Activated CD8-positive, alpha-beta memory T cell treated with anti-CD3 and anti-CD28 coated beads, Interleukin-2, amount 50 U/mL, for 1 hour (primary cell): ENCODE data around the gene RPS27L.
"Not testable (repeated sequence)": the region's sequence is repeated elsewhere in the genome, so short reads cannot be mapped to it uniquely, and the experiment has no call there.

Experiments used
- DNase-seq: peaks from one replicate; pipeline ENCODE4 v3.0.0-alpha.2; 2020; ENCODE audit errors: extremely low read depth

The RPS27L gene

DNA sequence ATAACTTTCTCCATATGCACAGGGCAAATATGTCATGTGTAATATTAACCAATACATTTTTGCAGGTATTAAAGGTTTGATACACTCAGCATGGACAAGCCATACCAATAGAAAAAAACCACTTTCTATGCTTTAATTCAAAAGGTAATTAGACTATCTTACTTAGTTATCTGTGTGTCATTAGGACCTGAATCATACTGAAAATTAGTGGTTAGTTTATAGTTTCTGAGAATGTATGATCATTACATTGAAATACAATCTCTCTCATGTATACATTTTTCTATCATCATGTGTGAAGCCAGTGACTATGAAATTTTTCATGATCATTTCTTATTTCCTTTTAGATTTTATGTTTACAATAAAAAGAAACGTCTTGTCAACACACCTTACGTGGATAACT, 16.3 kb downstream of the RPS27L start:
- DNase-seq: no peak

DNA sequence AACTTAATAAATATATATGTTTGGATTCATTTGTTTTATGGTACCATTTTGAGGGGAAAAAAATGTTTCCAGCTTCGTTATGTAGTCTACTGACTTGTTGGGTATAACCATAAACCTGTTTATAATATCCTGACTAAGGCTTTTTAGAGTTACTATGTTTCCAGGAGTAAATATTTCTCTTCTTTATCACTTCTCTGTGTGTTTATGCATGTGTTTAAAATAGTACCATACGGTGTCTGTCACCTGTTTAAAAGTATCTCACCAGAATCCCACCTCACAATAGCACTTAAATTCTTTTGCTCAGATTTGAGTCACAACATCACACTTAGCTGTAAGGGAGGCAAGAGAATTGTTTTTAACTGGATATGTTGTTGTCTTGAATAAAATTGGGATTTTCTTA, 20.5 kb downstream of the RPS27L start:
- DNase-seq: no peak

DNA sequence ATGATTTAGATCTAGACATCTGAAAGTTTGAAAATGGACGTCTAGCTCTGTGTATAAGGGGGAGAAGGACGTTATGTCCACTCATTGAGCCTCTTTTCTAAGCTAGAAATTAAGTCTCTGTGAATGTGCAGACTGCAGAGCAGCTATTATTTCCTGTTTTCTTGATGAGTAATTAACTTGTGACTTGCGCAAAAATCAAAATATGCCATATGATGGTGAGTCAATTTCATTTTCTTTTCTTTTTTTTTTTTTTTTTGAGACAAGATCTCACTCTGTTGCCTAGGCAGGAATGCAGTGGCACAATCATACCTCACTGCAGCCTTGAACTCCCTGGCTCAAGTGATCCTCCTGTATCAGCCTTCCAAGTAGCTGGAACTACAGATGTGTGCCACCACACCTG, 21.5 kb downstream of the RPS27L start:
- DNase-seq: no peak

DNA sequence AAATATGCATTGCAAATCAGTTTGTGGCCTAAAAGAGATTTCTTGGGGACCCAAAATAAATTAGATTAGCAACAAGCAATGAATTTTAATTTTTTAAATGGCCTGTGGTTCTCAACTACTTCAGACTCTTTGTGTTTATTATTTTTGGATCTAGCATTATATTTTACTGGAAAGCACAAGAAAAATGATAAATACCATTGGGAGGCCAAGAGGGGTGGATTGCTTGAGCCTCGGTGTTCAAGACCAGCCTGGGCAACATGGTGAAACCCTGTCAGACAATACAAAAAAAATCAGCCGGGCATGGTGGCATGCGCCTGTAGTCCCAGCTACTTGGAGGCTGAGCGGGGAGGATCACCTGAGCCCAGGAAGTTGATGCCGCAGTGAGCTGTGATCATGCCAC, 22.0 kb downstream of the RPS27L start:
- DNase-seq: no peak

DNA sequence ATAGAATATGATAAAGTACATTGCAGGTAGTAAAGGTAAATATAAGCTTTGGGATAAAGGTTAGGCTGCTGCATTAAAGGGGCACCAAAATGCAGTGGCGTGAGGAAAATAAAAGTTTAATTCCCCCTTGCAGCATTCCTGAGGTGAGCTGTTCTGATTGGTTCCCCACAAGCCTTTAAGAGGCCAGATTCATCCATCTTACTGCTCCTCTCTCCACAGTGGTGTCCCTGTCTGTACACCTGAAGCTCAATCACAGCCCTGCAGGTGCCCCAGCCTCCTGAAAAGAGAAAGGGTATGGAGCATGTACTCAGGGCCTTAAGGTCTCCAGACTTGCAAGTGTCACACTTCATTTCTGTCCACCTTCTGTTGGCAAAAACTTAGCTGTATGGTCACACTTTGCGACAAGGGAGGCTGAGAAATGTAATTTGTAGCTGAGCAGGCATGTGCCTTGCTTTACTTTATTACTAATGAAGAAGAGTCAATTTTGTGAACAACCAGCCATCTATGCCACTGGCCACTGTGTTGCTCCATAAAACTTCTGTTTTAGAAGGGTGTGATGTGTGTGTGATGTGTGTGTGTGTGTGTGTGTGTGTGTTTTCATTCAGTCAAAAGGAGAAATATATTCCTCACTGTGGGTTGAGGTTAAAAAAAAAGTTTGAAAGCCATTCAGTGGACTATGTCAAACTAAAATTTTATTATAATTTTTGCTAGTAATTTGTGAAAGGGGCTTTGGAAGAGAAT, 22.9 kb downstream of the RPS27L start:
- no peak for DNase-seq

DNA sequence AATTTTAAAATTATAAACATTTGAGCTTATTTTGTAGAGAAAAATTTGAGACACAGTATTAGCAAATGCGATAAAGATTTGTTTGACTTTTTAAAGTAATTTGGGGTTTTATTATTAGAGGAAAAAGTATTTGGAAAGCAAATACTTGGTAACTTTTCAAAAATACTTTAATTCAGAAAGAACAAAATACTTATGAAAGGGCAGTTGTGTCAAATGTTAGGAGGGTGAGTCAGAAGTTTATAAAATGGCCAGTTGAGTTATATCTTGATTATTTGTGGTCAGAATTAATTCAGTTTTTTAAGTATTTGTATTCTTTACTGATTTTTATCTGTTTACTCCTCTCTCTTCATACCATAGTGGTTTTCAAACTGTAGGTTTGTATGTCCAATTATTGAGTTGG, 23.5 kb downstream of the RPS27L start:
- DNase-seq: no peak

DNA sequence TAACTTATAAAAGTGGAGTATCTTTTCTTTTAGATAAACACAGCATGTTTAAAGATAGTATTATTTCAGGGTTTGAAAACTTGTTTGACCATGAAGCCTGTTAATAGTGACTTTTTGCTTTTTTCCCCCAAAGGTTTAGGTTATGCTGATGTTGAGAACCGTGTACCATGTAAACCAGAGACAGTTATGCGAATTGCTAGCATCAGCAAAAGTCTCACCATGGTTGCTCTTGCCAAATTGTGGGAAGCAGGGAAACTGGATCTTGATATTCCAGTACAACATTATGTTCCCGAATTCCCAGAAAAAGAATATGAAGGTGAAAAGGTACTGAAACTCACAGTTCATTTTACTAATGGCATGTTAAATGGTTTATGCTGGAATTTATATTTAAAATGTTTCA, 30.6 kb downstream of the RPS27L start:
- no peak for DNase-seq

DNA sequence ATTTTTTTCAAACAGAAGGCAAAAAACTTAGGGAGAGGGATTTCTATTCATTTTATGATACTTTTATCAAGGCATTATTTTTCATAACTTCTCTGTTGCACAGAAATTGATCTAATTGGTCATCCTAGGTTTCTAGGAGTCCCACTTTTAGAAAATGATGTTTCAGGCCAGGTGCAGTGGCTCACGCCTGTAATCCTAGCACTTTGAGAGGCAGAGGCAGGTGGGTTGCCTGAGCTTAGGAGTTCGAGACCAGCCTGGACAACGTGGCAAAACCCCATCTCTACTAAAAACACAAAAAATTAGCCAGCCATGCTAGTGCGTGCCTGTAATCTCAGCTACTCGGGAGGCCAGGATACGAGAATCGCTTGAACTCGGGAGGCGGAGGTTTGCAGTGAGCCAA, 32.8 kb downstream of the RPS27L start:
- no peak for DNase-seq

DNA sequence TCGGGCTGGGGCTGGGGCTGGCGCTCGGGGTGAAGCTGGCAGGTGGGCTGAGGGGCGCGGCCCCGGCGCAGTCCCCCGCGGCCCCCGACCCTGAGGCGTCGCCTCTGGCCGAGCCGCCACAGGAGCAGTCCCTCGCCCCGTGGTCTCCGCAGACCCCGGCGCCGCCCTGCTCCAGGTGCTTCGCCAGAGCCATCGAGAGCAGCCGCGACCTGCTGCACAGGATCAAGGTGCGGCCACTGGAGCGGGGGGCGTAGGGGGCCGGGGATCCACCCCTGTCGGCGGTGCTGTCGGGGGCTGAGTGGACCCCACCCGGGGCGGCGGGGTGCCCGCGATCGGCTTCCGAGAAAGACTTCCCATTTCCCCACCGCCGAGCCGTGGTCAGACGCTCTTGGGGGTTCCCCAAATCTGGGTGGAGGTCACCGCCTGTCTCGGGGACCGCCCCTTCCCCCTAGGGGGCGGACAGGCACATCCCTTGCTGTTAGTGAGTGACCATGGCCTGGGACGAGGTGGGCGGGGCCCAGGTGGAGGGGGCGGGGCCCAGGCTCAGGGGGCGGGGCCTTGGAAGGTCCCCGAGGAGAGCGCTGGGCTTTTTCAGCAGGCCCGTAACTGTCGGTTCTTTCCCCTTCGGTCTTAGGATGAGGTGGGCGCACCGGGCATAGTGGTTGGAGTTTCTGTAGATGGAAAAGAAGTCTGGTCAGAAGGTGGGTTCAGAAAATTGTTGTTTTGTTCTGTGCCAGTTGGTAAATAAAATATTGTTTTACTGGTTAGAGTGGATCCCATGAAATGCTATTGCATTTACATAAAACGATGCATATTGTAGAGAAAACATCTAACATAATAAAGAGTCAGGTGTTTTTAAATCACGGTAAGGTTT, 35.0 kb downstream of the RPS27L start:
- peak; percentile 32 for DNase-seq

DNA sequence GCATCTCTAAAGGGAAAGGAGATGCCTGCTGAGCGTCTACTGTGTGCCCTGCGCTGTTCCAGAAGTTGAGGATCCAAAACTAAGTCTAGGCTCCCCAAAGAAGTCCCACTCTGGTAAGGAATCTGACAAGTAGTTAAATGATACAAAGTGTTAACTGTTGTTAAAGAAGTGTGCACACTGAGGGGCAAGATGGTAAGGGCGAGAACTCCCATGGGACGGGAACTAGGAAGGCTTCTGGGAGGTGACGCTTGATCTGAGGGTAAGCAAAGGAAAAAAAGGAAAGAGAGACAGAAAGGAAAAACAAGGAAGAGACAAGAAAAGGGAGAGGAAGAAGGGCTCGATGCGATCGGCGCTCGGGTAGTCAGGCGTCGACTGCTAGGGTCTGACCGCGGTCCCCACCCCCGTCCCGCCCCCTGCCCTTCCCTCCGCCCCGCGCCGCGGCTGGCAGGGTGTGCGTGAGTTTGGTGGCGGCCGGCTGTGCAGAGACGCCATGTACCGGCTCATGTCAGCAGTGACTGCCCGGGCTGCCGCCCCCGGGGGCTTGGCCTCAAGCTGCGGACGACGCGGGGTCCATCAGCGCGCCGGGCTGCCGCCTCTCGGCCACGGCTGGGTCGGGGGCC, 35.8 kb downstream of the RPS27L start, which contains the start of gene LACTB:
Gene LACTB (plus strand): TSS at position 480 of the 620 bp plus-strand sequence. CDS start 11 bp downstream, at position 491.
- DNase-seq: peak; percentile 44

DNA sequence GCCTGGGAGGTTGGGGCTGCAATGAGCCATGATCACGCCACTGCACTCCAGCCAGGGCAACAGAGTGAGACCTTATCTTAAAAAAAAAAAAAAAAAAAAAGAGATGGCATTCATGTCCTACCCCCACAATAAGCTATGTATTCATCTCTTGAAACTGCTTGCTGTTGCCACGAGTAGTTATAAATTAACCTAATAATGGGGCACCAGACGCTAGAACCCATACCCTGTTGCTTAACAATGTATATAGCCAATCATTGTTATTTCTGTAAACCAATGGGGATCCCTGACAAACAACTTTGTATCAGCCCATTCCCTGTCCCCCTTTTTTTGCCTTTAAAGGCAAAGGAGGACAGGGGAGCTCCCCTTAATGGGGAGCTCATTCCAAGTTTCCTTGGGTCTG, 38.4 kb downstream of the RPS27L start:
- DNase-seq: no peak

DNA sequence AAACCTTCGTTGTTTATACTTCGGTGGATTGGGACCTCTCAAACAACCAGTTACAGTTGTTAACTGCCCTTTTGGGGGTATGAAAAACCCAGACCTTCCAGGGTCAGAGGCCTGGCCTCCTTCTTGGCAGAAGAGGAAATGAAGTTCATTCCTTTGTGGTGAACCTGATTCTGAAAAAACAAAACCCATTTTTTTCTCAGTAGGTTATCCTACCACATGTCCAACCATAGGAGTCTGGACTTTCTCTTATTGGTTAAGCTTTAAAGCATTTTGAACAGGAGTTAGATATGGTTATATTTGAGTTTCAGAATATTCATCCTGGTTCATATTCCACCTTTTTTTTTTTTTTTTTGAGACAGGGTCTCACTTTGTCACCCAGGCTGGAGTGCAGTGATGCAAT, 42.8 kb downstream of the RPS27L start:
- no peak for DNase-seq

DNA sequence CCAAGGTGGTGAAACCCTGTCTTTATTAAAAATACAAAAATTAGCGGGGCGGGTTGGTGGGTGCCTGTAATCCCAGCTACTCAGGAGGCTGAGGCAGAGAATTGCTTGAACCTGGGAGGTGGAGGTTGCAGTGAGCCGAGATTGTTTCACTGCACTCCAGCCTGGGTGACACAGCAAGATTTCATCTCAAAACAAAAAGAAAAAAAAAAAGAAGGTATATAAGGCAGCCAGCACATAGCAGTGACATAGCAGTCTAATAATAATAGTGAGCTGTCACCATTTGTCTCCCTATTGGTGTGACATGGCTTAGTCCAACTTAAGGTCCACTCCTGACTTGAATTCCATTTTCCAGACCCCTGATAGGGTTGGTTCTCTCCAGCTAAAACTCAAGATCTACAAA, 44.4 kb downstream of the RPS27L start:
- no peak for DNase-seq

DNA sequence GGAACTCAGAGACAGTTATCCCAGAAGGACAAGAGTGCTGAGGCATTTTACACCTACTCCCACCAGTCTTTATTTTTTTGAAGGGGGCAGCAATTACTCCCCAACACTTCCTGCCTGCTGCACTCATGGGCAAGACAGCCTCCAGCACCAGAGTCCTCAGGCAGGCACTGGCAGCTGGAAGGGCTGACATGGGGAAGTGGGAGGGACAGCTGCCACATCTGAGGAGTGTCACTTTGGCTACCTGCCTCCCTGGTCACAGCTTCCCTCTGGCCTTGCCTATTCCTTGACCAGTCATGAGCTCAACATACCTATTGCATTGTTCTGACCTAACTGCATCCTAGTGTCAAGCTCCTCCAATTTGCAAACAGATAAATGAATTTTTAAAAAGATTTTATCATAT, 45.8 kb downstream of the RPS27L start:
- no peak for DNase-seq

DNA sequence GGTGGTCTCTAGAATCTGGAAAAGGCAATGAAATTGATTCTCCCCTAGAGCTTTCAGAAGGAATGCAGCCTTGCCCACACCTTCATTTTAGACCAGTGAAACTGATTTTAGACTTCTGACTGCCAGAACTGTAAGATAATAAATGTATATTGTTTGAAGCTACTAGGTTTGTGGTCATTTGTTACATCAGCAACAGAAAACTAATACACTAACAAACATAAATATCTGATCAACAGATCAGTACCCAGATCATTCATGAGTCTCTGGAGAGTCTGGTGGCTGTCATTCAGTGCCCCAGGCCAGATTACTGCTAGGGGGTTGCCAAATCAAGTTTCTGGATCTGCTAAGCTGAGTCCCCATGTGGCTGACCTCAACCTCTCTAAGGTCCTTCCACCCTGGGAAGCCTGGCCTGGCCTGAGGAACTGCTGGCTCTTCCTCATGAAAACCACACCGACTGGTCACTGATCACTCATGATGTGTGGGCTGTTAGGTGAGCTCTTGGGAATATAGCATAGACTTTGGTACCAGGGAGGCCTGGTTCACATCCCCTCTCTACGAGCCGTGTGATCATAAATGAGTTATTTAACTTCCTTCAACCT, 46.8 kb downstream of the RPS27L start:
- DNase-seq: no peak

DNA sequence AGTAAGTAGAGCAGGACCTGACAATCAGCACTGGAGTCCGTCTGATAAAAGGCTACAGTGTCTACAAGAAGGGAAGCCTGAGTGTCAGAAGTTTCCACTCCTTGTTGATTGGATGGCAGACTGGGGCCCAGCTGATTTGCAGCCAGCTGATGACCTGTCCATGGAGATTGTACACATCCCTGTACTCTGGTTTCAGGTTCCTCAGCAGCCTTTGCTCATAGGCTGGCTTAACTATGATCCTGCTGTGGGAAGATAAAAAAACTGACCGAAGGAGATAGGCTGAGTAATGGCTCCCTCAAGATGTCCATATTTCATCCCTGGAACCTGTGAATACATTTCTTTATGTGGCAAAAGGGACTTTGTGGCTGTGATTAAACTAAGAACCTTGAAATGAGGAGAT, 47.4 kb downstream of the RPS27L start:
- DNase-seq: no peak

DNA sequence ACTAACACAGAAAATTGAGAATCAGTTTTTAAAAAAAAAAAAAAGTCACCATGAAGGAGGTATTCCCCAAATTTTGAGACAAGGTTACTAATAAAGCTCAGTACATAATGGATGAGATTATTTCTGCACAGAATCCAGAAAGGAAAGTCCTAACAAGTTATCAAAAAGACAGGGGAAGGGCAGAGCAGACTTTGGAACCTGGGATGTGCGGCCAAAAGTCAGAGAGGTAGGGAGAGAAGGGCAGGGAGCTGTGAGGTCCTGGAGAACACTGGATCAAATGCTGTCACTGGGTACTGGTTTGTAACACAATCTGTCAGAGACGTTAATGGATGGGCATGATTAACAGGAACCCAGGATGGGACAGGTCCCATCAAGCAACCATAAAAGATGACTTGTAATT, 47.8 kb downstream of the RPS27L start:
- no peak for DNase-seq

DNA sequence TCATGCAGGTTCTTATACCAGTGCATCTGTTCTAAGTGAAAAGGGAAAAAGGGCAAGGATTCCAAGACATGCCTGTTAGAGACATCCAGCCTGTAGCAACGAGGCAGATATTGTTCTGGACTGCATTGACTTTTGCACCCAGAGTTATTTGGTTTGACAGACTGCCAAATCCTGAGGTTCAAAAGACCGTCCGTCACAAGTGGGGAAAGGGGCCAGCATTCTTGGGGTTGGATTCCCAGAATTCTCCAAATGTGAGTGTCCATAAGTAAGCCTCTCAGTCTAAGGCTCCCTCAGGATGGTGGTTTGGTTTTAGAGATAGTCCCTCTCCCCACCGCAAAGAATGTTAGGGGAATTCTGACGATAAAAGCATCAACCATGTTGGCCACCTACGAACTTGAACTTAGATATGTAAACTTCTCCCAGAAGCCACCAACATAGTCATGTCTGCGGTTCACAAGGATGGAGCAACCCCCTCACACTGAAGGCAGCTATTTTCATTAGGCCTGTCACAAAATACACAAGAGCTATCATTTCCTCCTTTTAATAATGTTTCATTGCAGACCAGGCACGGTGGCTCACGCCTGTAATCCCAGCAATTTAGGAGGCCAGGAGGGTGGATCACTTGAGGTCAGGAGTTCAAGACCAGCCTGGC, 49.3 kb downstream of the RPS27L start:
- DNase-seq: no peak

DNA sequence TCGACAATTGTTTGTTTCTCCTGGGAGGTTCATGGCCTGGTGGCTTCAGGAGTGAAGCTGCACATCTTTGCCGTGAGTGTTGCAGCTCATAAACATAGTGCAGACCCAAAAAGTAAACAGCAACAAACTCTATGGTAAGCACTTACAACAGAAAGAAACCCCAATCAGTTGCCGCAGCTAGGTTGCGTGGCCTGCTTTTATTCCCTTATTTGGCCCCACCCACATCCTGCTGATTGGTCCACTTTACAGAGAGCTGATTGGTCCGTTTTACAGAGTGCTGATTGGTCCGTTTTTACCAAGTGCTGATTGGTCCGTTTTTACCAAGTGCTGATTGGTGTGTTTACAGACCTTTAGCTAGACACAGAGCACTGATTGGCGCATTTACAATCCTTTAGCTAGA, 51.9 kb downstream of the RPS27L start:
- DNase-seq: not testable (repeated sequence)

DNA sequence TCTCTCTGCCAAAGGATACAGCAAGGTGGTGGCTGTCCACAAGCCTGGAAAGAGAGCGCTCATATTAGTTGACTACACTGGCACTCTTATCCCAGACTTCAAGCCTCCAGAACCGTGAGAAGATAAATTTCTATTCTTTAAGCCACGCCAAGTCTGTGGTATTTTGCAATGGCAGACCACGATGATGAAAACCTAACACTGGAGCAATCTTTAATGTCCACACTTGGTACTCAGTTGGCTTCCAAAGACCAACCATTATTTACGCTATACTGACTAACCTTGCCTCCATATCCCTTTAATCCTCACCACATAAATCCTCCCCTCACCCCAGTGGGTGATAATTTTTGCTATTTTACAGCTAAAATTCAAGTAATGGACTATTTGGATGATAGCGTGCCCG, 52.5 kb downstream of the RPS27L start:
- no peak for DNase-seq

DNA sequence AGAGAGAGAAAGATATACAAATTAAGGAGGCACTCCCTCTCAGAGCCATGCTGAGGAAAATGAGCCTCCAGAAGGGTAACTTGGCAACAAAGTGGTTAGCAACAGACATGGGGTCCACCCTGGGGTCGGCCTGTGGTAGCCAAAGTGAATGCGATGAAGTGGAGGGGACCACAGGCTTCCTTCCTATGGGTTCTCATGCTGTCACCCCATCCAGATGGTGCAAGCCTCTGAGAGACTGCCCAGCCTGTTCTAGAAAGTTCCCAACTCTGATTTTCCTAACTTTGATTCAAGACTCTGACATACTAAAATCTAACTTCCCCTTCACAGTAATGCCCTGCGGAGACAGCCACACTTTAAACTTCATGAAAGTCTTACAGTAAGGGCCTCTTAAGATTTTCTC, 53.9 kb downstream of the RPS27L start:
- DNase-seq: no peak

DNA sequence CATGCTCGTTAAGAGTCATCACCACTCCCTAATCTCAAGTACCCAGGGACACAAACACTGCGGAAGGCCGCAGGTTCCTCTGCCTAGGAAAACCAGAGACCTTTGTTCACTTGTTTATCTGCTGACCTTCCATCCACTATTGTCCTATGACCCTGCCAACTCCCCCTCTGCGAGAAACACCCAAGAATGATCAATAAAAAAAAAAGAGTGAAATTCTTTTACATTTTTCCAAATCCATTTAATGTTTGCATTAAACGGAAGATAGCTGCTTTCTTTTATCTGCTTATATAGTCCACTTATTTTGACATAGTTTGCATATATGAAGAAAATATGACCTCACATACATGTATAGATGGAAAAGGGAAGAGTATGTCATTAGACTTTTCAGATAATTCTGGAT, 57.7 kb downstream of the RPS27L start:
- DNase-seq: not testable (repeated sequence)
